ENCODE data around the gene ZWILCH. TPM values are rescaled to one million over a fixed set of nuclear protein-coding genes. Genes with fewer than 3 reads are reported as not detected.
"Not testable (repeated sequence)": the region's sequence is repeated elsewhere in the genome, so short reads cannot be mapped to it uniquely, and the experiment has no call there.

The ZWILCH gene
- total and polyA plus RNA-seq, 5 donors from 2014 or later = 10.3 to 15.7 (median 11.6) TPM

- peaks cover 10 to 30% (median 23%) of the 10 kb centered on the region in 4 donors for H3K4me1 Mint-ChIP-seq
- H3K27me3 ChIP-seq (ENCODE audit: control insufficient read depth, insufficient read depth, low read length); H3K27ac ChIP-seq (ENCODE audit: insufficient read depth, low read length, poor library complexity, severe bottlenecking); H3K9me3 Mint-ChIP-seq; DNase-seq; H3K9me3 ChIP-seq (ENCODE audit: control insufficient read depth in 2 of 2, low read length in 2 of 2); H3K36me3 ChIP-seq (ENCODE audit: control insufficient read depth, insufficient read depth, low read length); H3K27me3 Mint-ChIP-seq; ATAC-seq (ENCODE audit: low read depth in 2 of 2); H3K4me3 Mint-ChIP-seq; H3K4me3 ChIP-seq (ENCODE audit: low read depth, low read length): not testable (repeated sequence)
- peaks cover 10% of the 10 kb centered on the region for H3K4me1 ChIP-seq (ENCODE audit: control insufficient read depth, insufficient read depth, low read length, poor library complexity, severe bottlenecking)
- peaks cover 17% of the 10 kb centered on the region for H3K36me3 Mint-ChIP-seq
- peak overlapping the region in 2 of 3 donors; percentile 49 to 60 for H3K27ac Mint-ChIP-seq
Measured at GRCh38 chr15:66467162-66468040, 37.7 kb upstream of the ZWILCH start.

DNA sequence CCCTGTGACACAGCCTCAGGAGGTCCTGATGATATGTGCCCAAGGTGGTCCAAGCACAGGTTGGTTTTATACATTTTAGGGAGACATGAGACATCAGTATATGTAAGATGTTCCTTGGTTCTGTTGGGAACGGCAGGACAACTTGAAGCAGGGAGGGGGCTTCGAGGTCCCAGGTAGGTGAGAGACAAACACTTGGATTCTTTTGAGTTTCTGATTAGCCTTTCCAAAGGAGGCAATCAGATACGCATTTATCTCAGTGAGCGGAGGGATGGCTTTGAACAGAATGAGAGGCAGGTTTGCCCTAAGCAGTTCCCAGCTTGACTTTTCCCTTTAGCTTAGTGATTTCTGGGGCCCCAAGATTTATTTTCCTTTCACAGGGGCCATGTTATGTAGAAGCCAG lies 34.3 kb upstream of the ZWILCH start:
- not testable (repeated sequence) for H3K27ac ChIP-seq (ENCODE audit: insufficient read depth, low read length, poor library complexity, severe bottlenecking); DNase-seq; H3K9me3 ChIP-seq (ENCODE audit: control insufficient read depth in 2 of 2, low read length in 2 of 2); H3K27me3 ChIP-seq (ENCODE audit: control insufficient read depth, insufficient read depth, low read length); H3K4me3 ChIP-seq (ENCODE audit: low read depth, low read length); H3K27me3 Mint-ChIP-seq; H3K36me3 ChIP-seq (ENCODE audit: control insufficient read depth, insufficient read depth, low read length); ATAC-seq (ENCODE audit: low read depth in 2 of 2); H3K36me3 Mint-ChIP-seq; H3K9me3 Mint-ChIP-seq
- Mint-ChIP-seq H3K4me1 (peaks cover 17 to 43% (median 28%) of the 10 kb centered on the region in 4 donors), H3K27ac (peak overlapping the region; percentile 88 to 90 (median 89)), H3K4me3 (peak overlapping the region in 2 of 4 donors; percentile 30 to 88)
- peaks cover 12% of the 10 kb centered on the region for H3K4me1 ChIP-seq (ENCODE audit: control insufficient read depth, insufficient read depth, low read length, poor library complexity, severe bottlenecking)

- Mint-ChIP-seq H3K4me1 (peaks cover 17 to 46% (median 37%) of the 10 kb centered on the region in 4 donors), H3K27ac (peak overlapping the region; percentile 89 to 99 (median 90)), H3K4me3 (peak overlapping the region; percentile 58 to 88 (median 80)), H3K36me3 (peaks cover 4% of the 10 kb centered on the region), H3K27me3 (no peaks in the 10 kb centered on the region), H3K9me3 (no peaks in the 10 kb centered on the region)
- Histone ChIP-seq H3K4me3 (ENCODE audit: low read depth, low read length) (peak overlapping the region; percentile 67), H3K9me3 (ENCODE audit: control insufficient read depth in 2 of 2, low read length in 2 of 2) (no peaks in the 10 kb centered on the region), H3K27me3 (ENCODE audit: control insufficient read depth, insufficient read depth, low read length) (no peaks in the 10 kb centered on the region), H3K27ac (ENCODE audit: insufficient read depth, low read length, poor library complexity, severe bottlenecking) (peak overlapping the region; percentile 65), H3K4me1 (ENCODE audit: control insufficient read depth, insufficient read depth, low read length, poor library complexity, severe bottlenecking) (peaks cover 12% of the 10 kb centered on the region), H3K36me3 (ENCODE audit: control insufficient read depth, insufficient read depth, low read length) (no peaks in the 10 kb centered on the region)
- DNase-seq (peak; percentile 17 to 88 (median 78)), ATAC-seq (ENCODE audit: low read depth in 2 of 2) (peak; percentile 85 to 86)
Measured at GRCh38 chr15:66472176-66472999, 32.7 kb upstream of the ZWILCH start.

- H3K9me3 ChIP-seq (ENCODE audit: control insufficient read depth in 2 of 2, low read length in 2 of 2) = no peaks in the 10 kb centered on the region
- H3K36me3 Mint-ChIP-seq = peaks cover 4% of the 10 kb centered on the region
- H3K4me1 ChIP-seq (ENCODE audit: control insufficient read depth, insufficient read depth, low read length, poor library complexity, severe bottlenecking) = peaks cover 12% of the 10 kb centered on the region
- no peak overlapping the region for H3K4me3 Mint-ChIP-seq
- H3K4me3 ChIP-seq (ENCODE audit: low read depth, low read length) = no peak overlapping the region
- no peaks in the 10 kb centered on the region for H3K9me3 Mint-ChIP-seq
- no peaks in the 10 kb centered on the region for H3K27me3 ChIP-seq (ENCODE audit: control insufficient read depth, insufficient read depth, low read length)
- no peaks in the 10 kb centered on the region for H3K27me3 Mint-ChIP-seq
- peaks cover 17 to 48% (median 37%) of the 10 kb centered on the region in 4 donors for H3K4me1 Mint-ChIP-seq
- no peaks in the 10 kb centered on the region for H3K36me3 ChIP-seq (ENCODE audit: control insufficient read depth, insufficient read depth, low read length)
- DNase-seq = no peak
- H3K27ac ChIP-seq (ENCODE audit: insufficient read depth, low read length, poor library complexity, severe bottlenecking) = no peak overlapping the region
- no peak for ATAC-seq (ENCODE audit: low read depth in 2 of 2)
- peak overlapping the region in 2 of 3 donors; percentile 56 to 75 for H3K27ac Mint-ChIP-seq
Measured at GRCh38 chr15:66474135-66474534, 31.0 kb upstream of the ZWILCH start.

DNA sequence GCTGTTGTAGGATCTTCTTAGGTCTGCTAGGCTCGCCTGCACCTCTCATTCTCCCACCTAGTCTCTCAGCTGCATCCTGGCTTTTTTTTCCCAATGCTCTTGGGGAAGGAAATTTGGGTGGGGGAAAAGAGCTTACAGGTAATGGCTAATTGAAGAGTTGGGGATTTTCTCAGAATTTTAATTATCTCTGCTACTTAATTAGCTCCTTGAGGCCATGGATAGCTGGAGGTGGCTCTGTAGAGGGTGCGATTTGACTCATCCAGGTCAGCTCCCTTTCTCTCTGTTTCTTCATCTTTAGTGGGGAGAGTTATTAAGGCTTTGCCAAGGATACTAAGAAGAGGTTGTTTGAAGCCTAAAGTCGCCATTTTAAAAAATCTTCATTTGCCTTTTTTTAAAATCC lies 30.2 kb upstream of the ZWILCH start:
- Histone ChIP-seq H3K27me3 (ENCODE audit: control insufficient read depth, insufficient read depth, low read length) (no peaks in the 10 kb centered on the region), H3K36me3 (ENCODE audit: control insufficient read depth, insufficient read depth, low read length) (no peaks in the 10 kb centered on the region), H3K4me1 (ENCODE audit: control insufficient read depth, insufficient read depth, low read length, poor library complexity, severe bottlenecking) (peaks cover 12% of the 10 kb centered on the region), H3K4me3 (ENCODE audit: low read depth, low read length) (no peak overlapping the region), H3K27ac (ENCODE audit: insufficient read depth, low read length, poor library complexity, severe bottlenecking) (no peak overlapping the region), H3K9me3 (ENCODE audit: control insufficient read depth in 2 of 2, low read length in 2 of 2) (no peaks in the 10 kb centered on the region)
- Mint-ChIP-seq H3K27me3 (no peaks in the 10 kb centered on the region), H3K27ac (peak overlapping the region; percentile 3 to 75 (median 59)), H3K4me1 (peaks cover 17 to 48% (median 34%) of the 10 kb centered on the region in 4 donors), H3K36me3 (peaks cover 8% of the 10 kb centered on the region), H3K4me3 (no peak overlapping the region), H3K9me3 (no peaks in the 10 kb centered on the region)
- no peak for ATAC-seq (ENCODE audit: low read depth in 2 of 2)
- DNase-seq = no peak

DNA sequence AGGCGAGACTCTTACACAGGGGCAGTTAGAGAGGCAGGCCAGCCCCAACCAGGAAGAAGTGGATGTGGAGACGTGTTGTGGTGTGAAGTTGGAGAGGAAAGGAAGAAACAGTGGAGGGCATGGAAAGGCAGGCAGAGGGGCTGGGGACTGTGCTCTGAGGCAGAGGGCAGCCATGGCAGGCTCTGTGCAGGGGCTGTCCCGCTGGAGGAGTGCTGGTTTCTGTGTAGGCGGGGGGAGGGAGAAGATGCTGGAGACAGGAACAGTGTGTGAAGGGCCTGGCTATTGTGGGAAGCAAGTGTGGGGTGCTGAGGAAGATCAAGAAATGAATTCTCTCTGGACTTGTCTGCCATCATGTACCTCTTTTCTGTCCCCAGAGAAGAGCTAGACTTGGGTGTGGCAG lies 28.6 kb upstream of the ZWILCH start:
- Histone ChIP-seq H3K27ac (ENCODE audit: insufficient read depth, low read length, poor library complexity, severe bottlenecking) (no peak overlapping the region), H3K4me3 (ENCODE audit: low read depth, low read length) (no peak overlapping the region), H3K36me3 (ENCODE audit: control insufficient read depth, insufficient read depth, low read length) (peaks cover 9% of the 10 kb centered on the region), H3K4me1 (ENCODE audit: control insufficient read depth, insufficient read depth, low read length, poor library complexity, severe bottlenecking) (peaks cover 5% of the 10 kb centered on the region), H3K9me3 (ENCODE audit: control insufficient read depth in 2 of 2, low read length in 2 of 2) (no peaks in the 10 kb centered on the region), H3K27me3 (ENCODE audit: control insufficient read depth, insufficient read depth, low read length) (no peaks in the 10 kb centered on the region)
- no peak overlapping the region for H3K4me3 Mint-ChIP-seq
- ATAC-seq (ENCODE audit: low read depth in 2 of 2) (no peak), DNase-seq (no peak)
- no peaks in the 10 kb centered on the region for H3K27me3 Mint-ChIP-seq
- H3K4me1 Mint-ChIP-seq = peaks cover 4 to 37% (median 25%) of the 10 kb centered on the region in 4 donors
- H3K27ac Mint-ChIP-seq = peak overlapping the region; percentile 68 to 85 (median 75)
- H3K36me3 Mint-ChIP-seq = peaks cover 18% of the 10 kb centered on the region
- no peaks in the 10 kb centered on the region for H3K9me3 Mint-ChIP-seq

- no peak for ATAC-seq (ENCODE audit: low read depth in 2 of 2)
- no peak overlapping the region for H3K4me3 ChIP-seq (ENCODE audit: low read depth, low read length)
- H3K36me3 ChIP-seq (ENCODE audit: control insufficient read depth, insufficient read depth, low read length) = peaks cover 14% of the 10 kb centered on the region
- H3K9me3 ChIP-seq (ENCODE audit: control insufficient read depth in 2 of 2, low read length in 2 of 2) = no peaks in the 10 kb centered on the region
- H3K4me1 Mint-ChIP-seq = peaks cover 4 to 33% (median 23%) of the 10 kb centered on the region in 4 donors
- no peak for DNase-seq
- H3K27me3 Mint-ChIP-seq = no peaks in the 10 kb centered on the region
- H3K27me3 ChIP-seq (ENCODE audit: control insufficient read depth, insufficient read depth, low read length) = no peaks in the 10 kb centered on the region
- H3K9me3 Mint-ChIP-seq = no peaks in the 10 kb centered on the region
- no peak overlapping the region for H3K27ac ChIP-seq (ENCODE audit: insufficient read depth, low read length, poor library complexity, severe bottlenecking)
- H3K4me1 ChIP-seq (ENCODE audit: control insufficient read depth, insufficient read depth, low read length, poor library complexity, severe bottlenecking) = peaks cover 2% of the 10 kb centered on the region
- peaks cover 22% of the 10 kb centered on the region for H3K36me3 Mint-ChIP-seq
- no peak overlapping the region for H3K4me3 Mint-ChIP-seq
- H3K27ac Mint-ChIP-seq = peak overlapping the region; percentile 22 to 75 (median 68)
Measured at GRCh38 chr15:66477011-66477410, 28.1 kb upstream of the ZWILCH start.
